8988T (cell line): Measurements from ENCODE around the gene OOSP2.

ENCODE experiments used
- DNase-seq: peaks from one replicate; pipeline ENCODE4 v3.0.0; 2011

OOSP2 gene

GRCh38 chr11:60080535-60080934 is 40.3 kb downstream of the OOSP2 start:
- DNase-seq: no peak

GRCh38 chr11:60084631-60085273 is 44.5 kb downstream of the OOSP2 start:
- DNase-seq: no peak

- no peak for DNase-seq
Observed at GRCh38 chr11:60085909-60086308, 45.7 kb downstream of the OOSP2 start.

- DNase-seq: no peak
Observed at GRCh38 chr11:60087239-60087638, 47.0 kb downstream of the OOSP2 start.

- DNase-seq: no peak
Observed at GRCh38 chr11:60088364-60088763, 48.2 kb downstream of the OOSP2 start, which contains the start of gene MS4A2. Gene MS4A2, plus strand, starts transcription at chr11:60088664. Its CDS starts 102 bp downstream, at chr11:60088766.

- DNase-seq: no peak
Observed at GRCh38 chr11:60095477-60096120, 55.4 kb downstream of the OOSP2 start.

GRCh38 chr11:60097189-60097588 is 57.0 kb downstream of the OOSP2 start:
- DNase-seq: no peak
